Measurements from ENCODE around the gene KRT1.

- no peak for TF ChIP-seq POLR2A (IDR thresholded peaks at IDR 0.05; ENCODE audit: low read depth)
- no peak for TF ChIP-seq CTCF (IDR thresholded peaks at IDR 0.05)
- TF ChIP-seq POLR2AphosphoS5 (IDR thresholded peaks at IDR 0.05), result no peak
These were observed 48.3 kb downstream of the KRT1 start for GRCh38 chr12:52631676-52632459.

All from esophagus muscularis mucosa (tissue), 3 donors.